OCI-LY3 (cell line): Measurements from ENCODE around the gene EPHA6.

Source experiments
- CTCF ChIP-seq: fragments of 200-600, 300-600 bp; sonication (generic); IDR thresholded peaks from 2 replicates; pipeline ENCODE4 v1.5.1; 2014; ENCODE audit warnings: antibody characterized with exemption, low read length, low read depth
- EZH2phosphoT487 ChIP-seq: fragments of 200-600 bp; shearing (Covaris generic); IDR thresholded peaks from 2 replicates; pipeline ENCODE4 v1.6.1; 2018; ENCODE audit warnings: antibody characterized with exemption, mixed run types, low read depth

DNA sequence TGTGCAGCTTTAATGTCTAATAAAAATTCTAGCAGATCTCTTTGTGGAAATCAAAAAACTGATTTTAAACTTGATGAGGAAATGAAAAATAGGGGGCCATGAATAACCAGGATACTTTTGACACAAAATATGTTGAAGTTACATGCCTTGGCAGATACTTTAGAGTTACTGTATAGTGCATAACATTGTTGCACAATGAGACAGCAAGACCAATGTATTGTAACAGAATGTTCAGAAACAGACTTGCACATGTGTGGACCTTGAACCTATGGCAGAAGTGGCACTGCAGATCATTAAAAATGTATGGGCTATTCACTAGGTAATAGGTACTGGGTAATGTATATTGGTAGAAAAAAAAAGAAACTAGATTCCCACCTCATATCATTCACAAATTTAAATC, 607.2 kb downstream of the EPHA6 start:
- TF ChIP-seq CTCF (no peak), EZH2phosphoT487 (no peak)
